Measurements from ENCODE around the gene RESF1.

- no peak for TF ChIP-seq CTCF (conservative IDR thresholded peaks at IDR 0.05)
- no peak for TF ChIP-seq ZFX (IDR thresholded peaks at IDR 0.05)
Measured at GRCh38 chr12:31973818-31974217, 14.6 kb downstream of the RESF1 start.

Data from C4-2B (cell line).